Epidermal melanocyte (primary cell): Measurements from ENCODE around the gene LTBP1.

Source experiments
- DNase-seq: peaks from one replicate; pipeline ENCODE4 v3.0.0; 2011; ENCODE audit warnings: low spot score; ENCODE audit not compliant: insufficient read length

The LTBP1 gene

DNA sequence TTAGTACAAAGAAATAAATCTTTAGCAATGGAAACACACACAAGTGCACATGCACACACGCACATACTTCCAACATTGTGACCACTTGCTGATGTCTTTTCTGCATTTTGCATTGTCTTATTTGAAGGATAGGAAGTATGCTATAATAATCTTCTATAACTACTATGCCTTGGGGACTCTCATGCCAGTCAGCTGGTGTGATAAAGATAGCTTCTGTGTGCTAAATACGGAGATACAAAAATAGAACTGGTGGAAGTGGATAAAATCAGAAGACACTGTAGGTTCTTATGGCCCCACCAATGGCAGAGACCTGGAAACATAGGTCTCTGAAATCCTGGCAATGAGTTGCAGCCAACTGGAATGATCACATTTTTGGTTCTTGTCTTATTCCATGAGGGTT lies 498.2 kb downstream of the LTBP1 start:
- DNase-seq, result no peak

DNA sequence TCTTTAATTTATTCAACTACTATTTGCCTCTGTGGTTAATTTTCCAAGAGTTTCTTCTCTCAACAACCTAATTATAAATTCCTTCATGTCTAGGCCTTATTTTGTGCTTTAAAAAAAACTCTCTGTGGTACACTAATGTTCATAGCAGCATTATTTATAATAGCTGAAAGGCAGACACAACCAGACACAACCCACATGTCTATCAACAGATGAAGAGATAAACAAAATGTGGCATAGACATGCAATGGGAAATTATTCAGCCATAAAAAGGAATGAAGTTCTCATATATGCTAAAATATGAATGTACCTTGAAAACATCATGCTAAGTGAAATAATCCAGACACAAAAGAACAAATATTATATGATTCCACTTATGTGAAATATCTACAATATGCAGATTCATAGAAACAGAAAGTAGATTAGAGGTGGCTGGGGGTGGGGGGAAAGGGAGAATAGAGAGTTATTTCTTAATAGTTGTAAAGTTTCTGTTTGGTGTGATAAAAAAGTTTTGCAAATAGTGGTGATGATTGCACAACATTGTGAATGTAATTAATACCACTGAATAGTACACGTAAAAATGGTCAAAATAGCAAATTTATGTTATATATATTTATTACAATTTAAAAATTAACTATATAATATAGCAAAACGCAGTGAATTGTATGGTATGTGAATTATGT lies 501.6 kb downstream of the LTBP1 start:
- no peak for DNase-seq
